SK-N-MC (cell line): ENCODE results near the gene IQCM.

Source experiments
- DNase-seq: peaks from one replicate; pipeline ENCODE4 v3.0.0-alpha.2; 2011; ENCODE audit warnings: low read depth, low spot score
- H3K27ac ChIP-seq: fragments of 200-600 bp; sonication (generic); 2 replicates; pipeline ENCODE4 v1.5.1; 2016; ENCODE audit warnings: mixed run types
- H3K36me3 ChIP-seq: fragments of 200-600 bp; sonication (generic); 2 replicates; pipeline ENCODE4 v1.6.1; 2017; ENCODE audit warnings: antibody characterized with exemption, low read length, mixed read lengths; ENCODE audit not compliant: insufficient read depth
- H3K4me3 ChIP-seq: fragments of 200-600 bp; sonication (generic); 2 replicates; pipeline ENCODE4 v1.5.1; 2016
- H3K9ac ChIP-seq: fragments of 200-600 bp; sonication (generic); 2 replicates; pipeline ENCODE4 v1.8.0; 2017; ENCODE audit warnings: mixed run types, mixed read lengths; ENCODE audit not compliant: insufficient read length
- H3K9me3 ChIP-seq: fragments of 200-600 bp; sonication (generic); 2 replicates; pipeline ENCODE4 v1.6.1; 2017; ENCODE audit warnings: low read depth, mild to moderate bottlenecking, antibody characterized with exemption, low read length, moderate library complexity, mixed read lengths
- EZH2 ChIP-seq: fragments of 200-600 bp; sonication (generic); IDR thresholded peaks from one replicate; pipeline ENCODE4 v1.6.1; 2017; ENCODE audit warnings: antibody characterized with exemption
- FOXP2 ChIP-seq: optimal IDR thresholded peaks from 2 replicates; pipeline ENCODE3; 2011; ENCODE audit warnings: mild to moderate bottlenecking, moderate library complexity; ENCODE audit not compliant: insufficient read depth; ENCODE audit errors: extremely low read length, control extremely low read depth
- POLR2AphosphoS5 ChIP-seq: IDR thresholded peaks from 2 replicates; pipeline ENCODE4 v1.6.1; 2012; ENCODE audit warnings: mild to moderate bottlenecking, low read depth, low read length, borderline replicate concordance

The IQCM gene

GRCh38 chr4:149700272-149700671 lies 115.4 kb downstream of the IQCM start:
- TF ChIP-seq EZH2: no peak
- TF ChIP-seq POLR2AphosphoS5: no peak
- TF ChIP-seq FOXP2: no peak
- no peaks in the 10 kb centered on the region for H3K36me3 ChIP-seq

GRCh38 chr4:149699642-149700041 lies 116.0 kb downstream of the IQCM start:
- no peak overlapping the region for H3K9ac ChIP-seq
- no peak overlapping the region for H3K27ac ChIP-seq
- TF ChIP-seq FOXP2 (no peak), POLR2AphosphoS5 (no peak), EZH2 (no peak)
- no peaks in the 10 kb centered on the region for H3K9me3 ChIP-seq
- DNase-seq: no peak
- no peak overlapping the region for H3K4me3 ChIP-seq
- no peaks in the 10 kb centered on the region for H3K36me3 ChIP-seq

More at GRCh38 chr4:149700272-149700671, 115.4 kb downstream of the IQCM start:
- no peaks in the 10 kb centered on the region for H3K9me3 ChIP-seq
- DNase-seq: no peak
- no peak overlapping the region for H3K27ac ChIP-seq
- H3K9ac ChIP-seq: no peak overlapping the region
- H3K4me3 ChIP-seq: no peak overlapping the region

DNA sequence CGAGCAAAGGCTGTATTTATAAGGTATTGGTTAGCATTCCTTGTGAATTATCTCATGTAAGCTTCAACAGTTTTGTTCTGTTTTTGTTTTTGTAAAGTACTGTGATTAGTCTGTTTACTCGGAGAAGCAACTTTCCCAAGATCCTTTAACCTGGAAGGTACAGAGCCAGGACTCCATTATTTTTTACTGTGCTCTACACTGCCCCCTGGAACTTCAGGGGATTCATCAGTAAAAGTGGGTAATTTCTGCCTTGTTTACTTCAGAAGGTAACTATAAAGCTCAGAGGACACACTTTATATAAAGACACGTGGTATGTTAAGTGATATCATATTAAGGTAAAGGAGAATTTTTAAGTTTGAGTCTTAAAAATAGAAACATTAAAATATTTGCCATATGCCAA lies 124.9 kb downstream of the IQCM start:
- Histone ChIP-seq H3K9me3 (no peaks in the 10 kb centered on the region), H3K9ac (no peak overlapping the region), H3K27ac (no peak overlapping the region), H3K36me3 (no peaks in the 10 kb centered on the region), H3K4me3 (no peak overlapping the region)
- no peak for TF ChIP-seq POLR2AphosphoS5
- no peak for TF ChIP-seq EZH2
- no peak for TF ChIP-seq FOXP2
- DNase-seq: no peak

- H3K9me3 ChIP-seq: no peaks in the 10 kb centered on the region
- H3K9ac ChIP-seq: no peak overlapping the region
- no peak overlapping the region for H3K4me3 ChIP-seq
- H3K36me3 ChIP-seq: no peaks in the 10 kb centered on the region
- H3K27ac ChIP-seq: no peak overlapping the region
- TF ChIP-seq EZH2: no peak
- no peak for TF ChIP-seq POLR2AphosphoS5
- no peak for TF ChIP-seq FOXP2
- DNase-seq: no peak
Observed at GRCh38 chr4:149684516-149684915, 131.1 kb downstream of the IQCM start.

- Histone ChIP-seq H3K9me3 (no peaks in the 10 kb centered on the region; the same call in 1 of the 2 replicates), H3K36me3 (no peaks in the 10 kb centered on the region), H3K4me3 (no peak overlapping the region), H3K9ac (no peak overlapping the region), H3K27ac (no peak overlapping the region)
- no peak for TF ChIP-seq POLR2AphosphoS5
- TF ChIP-seq EZH2: no peak
- no peak for TF ChIP-seq FOXP2
- DNase-seq: no peak
Observed at GRCh38 chr4:149676076-149676475, 139.6 kb downstream of the IQCM start.

DNA sequence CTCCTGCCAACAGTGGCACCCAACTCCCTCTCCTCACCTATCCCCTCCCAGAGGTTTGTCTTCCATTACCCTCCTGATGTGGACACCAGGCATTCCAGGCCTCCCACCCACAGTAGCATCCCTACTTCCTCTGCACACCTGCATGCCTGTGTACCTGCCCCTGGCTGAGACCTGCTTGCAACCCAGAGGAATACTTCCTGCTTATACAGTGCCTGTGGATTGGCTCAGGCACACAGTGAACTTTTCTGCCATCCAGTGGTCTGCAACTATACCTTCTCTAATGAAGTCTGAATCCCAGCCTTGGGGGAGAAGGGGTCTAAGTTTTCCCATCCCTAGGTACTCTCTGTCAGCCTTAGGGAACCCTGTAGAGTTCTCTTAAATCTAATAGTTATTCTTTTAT lies 169.9 kb downstream of the IQCM start:
- no peak for DNase-seq
- Histone ChIP-seq H3K36me3 (no peaks in the 10 kb centered on the region), H3K4me3 (no peak overlapping the region), H3K9me3 (no peaks in the 10 kb centered on the region), H3K9ac (no peak overlapping the region), H3K27ac (no peak overlapping the region)
- TF ChIP-seq EZH2 (no peak), POLR2AphosphoS5 (no peak), FOXP2 (no peak)

- Histone ChIP-seq H3K9ac (no peak overlapping the region), H3K27ac (no peak overlapping the region), H3K9me3 (no peaks in the 10 kb centered on the region), H3K36me3 (no peaks in the 10 kb centered on the region), H3K4me3 (no peak overlapping the region)
- DNase-seq: no peak
- no peak for TF ChIP-seq FOXP2
- TF ChIP-seq POLR2AphosphoS5: no peak
- TF ChIP-seq EZH2: no peak
Observed at GRCh38 chr4:149638073-149638472, 177.6 kb downstream of the IQCM start.

DNA sequence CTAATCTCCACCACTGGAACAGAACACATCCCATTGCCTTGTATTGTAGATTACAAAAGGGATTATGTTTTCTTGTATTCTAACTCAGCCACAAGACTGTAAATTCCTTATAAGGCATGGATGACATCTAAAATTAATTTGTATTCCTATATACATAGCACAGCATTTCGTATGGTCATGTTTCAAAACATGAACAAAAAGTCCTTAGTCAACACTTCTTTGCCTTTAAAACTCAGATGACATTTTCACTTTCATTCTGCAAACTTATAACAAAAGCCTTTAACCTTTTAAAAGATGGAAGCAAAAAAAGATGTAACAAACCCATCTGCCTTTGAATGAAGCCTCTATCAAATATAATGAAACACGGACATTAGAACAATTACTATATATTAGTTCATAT lies 181.3 kb downstream of the IQCM start:
- TF ChIP-seq FOXP2 (no peak), EZH2 (no peak), POLR2AphosphoS5 (no peak)
- H3K9me3 ChIP-seq: no peaks in the 10 kb centered on the region
- H3K27ac ChIP-seq: no peak overlapping the region
- DNase-seq: no peak
- no peak overlapping the region for H3K4me3 ChIP-seq
- no peak overlapping the region for H3K9ac ChIP-seq
- H3K36me3 ChIP-seq: no peaks in the 10 kb centered on the region

DNA sequence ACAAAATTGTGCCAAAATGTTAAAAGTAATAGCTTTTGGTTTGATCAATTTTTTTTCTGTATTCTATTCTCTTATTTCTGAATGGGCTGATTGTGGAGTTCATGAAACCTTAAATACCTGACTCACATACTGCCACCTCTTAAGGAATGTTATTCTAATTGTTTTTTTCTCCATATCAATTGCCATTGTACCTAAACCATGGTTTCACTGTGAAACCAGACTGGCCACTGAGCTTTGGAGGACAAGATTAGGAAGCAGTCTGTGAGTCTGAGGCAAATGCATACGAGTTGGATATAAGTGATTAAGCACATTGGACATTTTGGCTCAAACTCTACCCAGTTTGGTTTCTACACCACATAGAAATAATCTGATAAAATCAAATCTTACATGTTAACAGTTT lies 184.0 kb downstream of the IQCM start:
- DNase-seq: no peak
- Histone ChIP-seq H3K27ac (no peak overlapping the region), H3K9me3 (no peaks in the 10 kb centered on the region), H3K36me3 (no peaks in the 10 kb centered on the region), H3K4me3 (no peak overlapping the region), H3K9ac (no peak overlapping the region)
- TF ChIP-seq FOXP2 (no peak), EZH2 (no peak), POLR2AphosphoS5 (no peak)
